T1000 (cell line): ENCODE measurements around the gene ZNF195.
"Not testable (repeated sequence)": the region's sequence is repeated elsewhere in the genome, so short reads cannot be mapped to it uniquely, and the experiment has no call there.

Source experiments
- DNase-seq: peaks from one replicate; lab custom pipeline; 2025; ENCODE audit warnings: mixed read lengths; lab: John Stamatoyannopoulos, UW

ZNF195 gene

GRCh38 chr11:3402181-3402860 lies 23.4 kb upstream of the ZNF195 start:
- DNase-seq, result not testable (repeated sequence)

DNA sequence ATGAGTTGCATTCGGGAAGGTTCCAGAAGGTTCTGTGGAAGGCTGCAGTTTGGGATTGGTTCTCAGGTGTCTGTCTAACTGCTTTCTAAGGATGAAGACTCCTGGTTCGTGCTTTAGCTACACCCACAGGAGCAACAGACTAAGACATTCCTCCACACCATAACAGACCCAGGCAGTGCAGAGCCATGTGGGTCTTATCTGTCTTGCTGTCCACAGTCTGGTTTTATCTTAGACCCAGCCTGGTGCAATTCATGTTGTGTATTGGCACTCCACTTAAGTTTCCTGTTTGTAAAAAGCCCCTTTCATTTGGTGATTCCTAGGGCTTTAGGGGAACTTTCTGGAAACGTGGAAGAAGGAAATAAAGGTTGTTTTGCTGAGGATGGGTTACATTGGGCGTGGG lies 22.1 kb upstream of the ZNF195 start:
- DNase-seq, result not testable (repeated sequence)

DNA sequence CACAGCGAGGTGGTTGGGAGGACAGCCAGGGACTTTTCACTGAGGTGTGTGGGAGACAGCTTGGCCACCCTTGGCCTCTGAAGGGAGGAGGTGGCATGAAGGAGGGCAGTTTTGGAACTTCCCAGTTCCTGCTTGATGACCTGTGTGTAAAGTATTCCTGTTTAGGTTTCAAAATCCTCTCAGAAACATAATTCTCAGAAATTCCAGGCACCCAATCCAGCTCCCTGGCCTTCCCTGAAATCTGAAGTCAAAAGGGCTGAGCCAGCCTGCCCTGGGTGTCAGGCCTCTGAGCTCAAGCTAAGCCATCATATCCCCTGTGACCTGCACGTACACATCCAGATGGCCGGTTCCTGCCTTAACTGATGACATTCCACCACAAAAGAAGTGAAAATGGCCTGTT lies 19.6 kb upstream of the ZNF195 start:
- DNase-seq, result not testable (repeated sequence)

DNA sequence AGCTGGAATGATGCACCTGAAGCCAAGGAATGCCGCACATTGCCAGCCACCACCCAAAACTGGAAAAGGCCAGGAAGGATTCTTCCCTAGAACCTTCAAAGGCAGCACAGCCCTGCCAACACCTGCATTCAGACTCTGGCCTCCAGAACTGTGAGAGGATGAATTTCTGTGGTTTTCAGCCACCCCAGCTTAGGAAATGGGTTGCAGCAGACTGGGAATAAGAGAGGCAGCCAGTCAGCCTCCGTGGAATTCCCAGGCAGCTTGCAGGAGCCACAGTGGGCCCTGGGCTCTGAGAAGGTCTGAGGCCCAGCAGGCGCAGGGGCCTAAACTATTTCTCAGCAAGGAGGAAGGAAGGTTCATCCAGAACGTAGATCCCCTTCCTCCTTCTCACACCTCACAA lies 19.2 kb upstream of the ZNF195 start:
- not testable (repeated sequence) for DNase-seq

DNA sequence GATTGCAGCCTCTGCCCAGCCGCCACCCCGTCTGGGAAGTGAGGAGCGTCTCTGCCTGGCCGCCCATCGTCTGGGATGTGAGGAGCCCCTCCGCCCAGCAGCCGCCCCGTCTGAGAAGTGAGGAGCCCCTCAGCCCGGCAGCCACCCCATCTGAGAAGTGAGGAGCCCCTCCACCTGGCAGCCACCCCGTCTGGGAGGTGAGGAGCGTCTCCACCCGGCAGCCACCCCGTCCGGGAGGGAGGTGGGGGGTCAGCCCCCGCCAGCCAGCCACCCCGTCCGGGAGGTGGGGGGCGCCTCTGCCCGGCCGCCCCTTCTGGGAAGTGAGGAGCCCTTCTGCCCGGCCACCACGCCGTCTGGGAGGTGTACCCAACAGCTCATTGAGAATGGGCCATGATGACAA lies 18.3 kb upstream of the ZNF195 start:
- DNase-seq, result not testable (repeated sequence)

- DNase-seq, result not testable (repeated sequence)
Measured at GRCh38 chr11:3395468-3395867, 16.5 kb upstream of the ZNF195 start.

DNA sequence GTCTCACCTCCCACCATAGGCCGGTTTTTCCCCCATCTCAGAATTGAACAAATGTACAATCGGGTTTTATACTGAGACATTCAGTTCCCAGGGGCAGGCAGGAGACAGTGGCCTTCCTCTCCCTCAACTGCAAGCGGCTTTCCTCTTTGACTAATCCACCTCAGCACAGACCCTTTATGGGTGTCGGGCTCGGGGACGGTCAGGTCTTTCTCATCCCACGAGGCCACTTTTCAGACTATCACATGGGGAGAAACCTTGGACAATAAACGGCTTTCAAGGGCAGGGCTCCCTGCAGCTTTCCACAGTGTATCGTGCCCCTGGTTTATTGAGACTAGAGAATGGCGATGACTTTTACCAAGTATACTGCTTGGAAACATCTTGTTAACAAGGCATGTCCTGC lies 16.0 kb upstream of the ZNF195 start:
- not testable (repeated sequence) for DNase-seq

GRCh38 chr11:3393450-3393849 lies 14.5 kb upstream of the ZNF195 start:
- DNase-seq, result not testable (repeated sequence)

DNA sequence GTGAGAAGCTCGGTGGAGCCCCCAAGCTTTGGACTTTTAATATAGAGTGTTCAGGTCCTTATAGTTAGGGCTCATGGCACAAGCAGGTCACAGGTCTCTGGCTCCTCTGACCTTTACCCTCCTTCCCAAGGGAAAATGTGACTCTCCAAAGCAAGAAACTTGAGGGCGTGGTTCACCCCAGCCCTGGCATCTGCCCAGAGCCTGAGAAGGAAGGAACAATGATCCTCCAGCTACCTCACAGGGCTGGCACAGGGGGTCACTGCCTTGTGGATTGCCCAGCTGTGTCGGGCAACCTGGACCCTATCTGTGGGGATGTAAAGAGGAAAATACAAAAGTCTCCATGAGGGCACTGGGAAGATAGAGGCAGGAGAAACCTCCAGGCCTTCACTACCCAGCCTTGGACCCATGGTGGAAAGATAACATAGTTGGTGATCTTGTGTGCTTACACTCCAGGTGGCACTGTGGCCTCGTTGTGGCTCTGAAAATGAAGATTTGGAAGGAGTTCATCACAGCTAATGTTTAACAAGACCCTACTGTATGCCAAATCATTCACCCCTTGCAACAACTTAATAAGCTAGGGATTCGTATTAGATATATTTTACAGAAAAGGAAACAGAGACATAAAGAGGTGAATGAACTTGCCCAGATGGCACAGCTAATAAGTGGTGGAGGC lies 3.8 kb upstream of the ZNF195 start:
- no peak for DNase-seq

DNA sequence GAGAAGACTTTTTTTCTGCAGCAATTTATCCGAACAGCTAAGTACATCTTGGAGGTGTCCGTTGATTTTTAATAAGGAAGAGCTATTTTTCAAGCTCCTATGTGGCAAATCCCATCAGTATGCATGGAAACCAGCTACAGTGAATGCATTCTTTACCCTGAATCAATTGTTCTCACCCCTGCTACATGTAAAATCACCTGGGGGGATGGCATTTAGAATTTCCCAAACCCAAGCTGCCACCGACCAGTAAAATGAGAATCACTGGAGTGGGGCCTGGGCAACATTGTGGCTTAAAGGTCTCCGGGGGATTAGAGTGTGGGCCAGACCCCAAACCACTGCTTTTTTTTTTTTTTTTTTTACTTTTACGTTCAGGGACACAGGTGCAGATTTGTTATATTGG lies 2.8 kb upstream of the ZNF195 start:
- no peak for DNase-seq

- DNase-seq, result no peak
Measured at GRCh38 chr11:3380706-3381545, 2.0 kb upstream of the ZNF195 start.

- no peak for DNase-seq
Measured at GRCh38 chr11:3375552-3375951, 3.4 kb downstream of the ZNF195 start.

GRCh38 chr11:3370311-3370870 lies 8.6 kb downstream of the ZNF195 start:
- DNase-seq, result no peak

GRCh38 chr11:3369366-3369765 lies 9.6 kb downstream of the ZNF195 start:
- DNase-seq, result no peak

DNA sequence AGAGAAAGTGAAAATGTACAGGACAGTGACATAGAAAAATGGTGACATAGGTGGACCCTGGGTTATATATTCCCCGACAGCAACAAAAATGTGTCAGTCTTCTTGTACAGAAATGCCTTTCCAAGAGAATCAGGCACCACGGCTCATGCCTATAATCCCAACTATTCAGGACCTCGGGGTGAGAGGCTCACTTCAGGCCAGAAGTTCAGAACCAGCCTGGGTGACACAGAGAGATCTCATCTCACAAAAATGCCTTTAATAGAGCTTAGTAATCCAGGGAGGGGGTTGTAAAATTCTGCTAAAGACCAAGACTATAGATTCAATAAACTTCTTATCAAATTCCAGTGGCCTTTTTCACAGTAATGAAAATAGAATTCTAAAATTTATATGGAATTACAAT lies 10.7 kb downstream of the ZNF195 start:
- peak; percentile 11 for DNase-seq

DNA sequence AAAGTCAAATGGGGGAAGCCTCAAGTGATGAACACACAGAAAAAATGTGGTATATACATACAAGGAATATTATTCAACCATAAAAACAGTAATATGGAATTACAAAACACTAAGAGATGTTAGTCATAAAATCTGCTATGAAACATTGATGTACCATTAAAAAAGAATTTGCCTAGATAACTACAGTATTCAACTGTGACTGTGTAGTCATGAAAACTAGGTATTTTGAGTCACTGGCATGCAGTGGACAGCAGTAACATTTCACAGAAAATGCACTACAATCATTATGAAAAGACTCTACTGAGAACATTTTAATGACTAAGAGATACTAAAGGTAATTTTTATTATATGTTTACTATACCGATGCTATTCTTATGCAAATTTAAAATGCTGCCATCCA lies 11.7 kb downstream of the ZNF195 start:
- no peak for DNase-seq

DNA sequence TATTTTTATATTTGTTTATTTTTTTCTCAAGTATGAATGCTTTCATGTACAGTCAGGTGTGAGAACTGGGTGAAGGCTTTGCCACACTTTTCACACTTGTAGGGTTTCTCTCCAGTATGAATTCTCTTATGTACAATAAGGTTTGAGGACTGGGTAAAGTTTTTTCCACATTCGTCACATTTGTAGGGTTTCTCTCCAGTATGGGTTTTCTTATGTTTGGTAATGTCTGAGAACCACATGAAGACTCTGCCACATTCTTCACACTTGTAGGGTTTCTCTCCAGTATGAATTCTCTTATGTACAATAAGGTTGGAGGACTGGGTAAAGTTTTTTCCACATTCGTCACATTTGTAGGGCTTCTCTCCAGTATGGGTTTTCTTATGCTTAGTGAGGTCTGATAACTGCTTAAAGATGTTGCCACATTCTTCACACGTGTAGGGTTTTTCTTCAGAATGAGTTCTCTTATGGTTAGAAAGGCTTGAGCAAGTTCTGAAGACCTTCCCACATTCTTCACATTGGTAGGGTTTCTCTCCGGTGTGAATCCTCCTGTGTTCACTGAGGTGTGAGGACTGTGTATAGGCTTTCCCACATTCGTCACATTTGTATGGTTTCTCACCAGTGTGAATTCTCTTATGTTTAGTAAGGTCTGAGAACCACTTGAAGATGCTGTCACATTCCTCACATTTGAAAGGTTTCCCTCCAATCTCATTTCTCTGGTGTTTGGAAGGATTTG lies 19.7 kb downstream of the ZNF195 start:
- no peak for DNase-seq

GRCh38 chr11:3357994-3358676 lies 20.8 kb downstream of the ZNF195 start:
- no peak for DNase-seq

- no peak for DNase-seq
Measured at GRCh38 chr11:3357302-3357701, 21.6 kb downstream of the ZNF195 start.

GRCh38 chr11:3356858-3357257 lies 22.1 kb downstream of the ZNF195 start:
- DNase-seq, result no peak

- DNase-seq, result no peak
Measured at GRCh38 chr11:3353066-3353465, 25.9 kb downstream of the ZNF195 start.
